Adrenal gland (tissue), 12 donors: Measurements from ENCODE around the gene GPR171. TPM values are rescaled to one million over a fixed set of nuclear protein-coding genes. Genes with fewer than 3 reads are reported as not detected.

Experiments used
- DNase-seq, 7 donors: peaks; one replicate each; pipeline ENCODE4 v3.0.0-alpha.2; 2019 to 2020
- H3K27ac ChIP-seq, 5 donors: fragments of 200-600 bp; sonication (generic) in 4 of 5; 1 replicate in 3 of 5; 2 replicates in 2 of 5; pipeline versions ENCODE4 v1.5.1 to v1.8.0; 2016 to 2020; ENCODE audit warnings: mild to moderate bottlenecking in 1 of 5
- H3K27me3 ChIP-seq: fragments of 200-600 bp; 2 replicates; pipeline ENCODE4 v1.8.0; 2021
- H3K36me3 ChIP-seq, 2 donors: fragments of 200-600 bp; replicated peaks in 1 of 2; 1 replicate in 1 of 2; 2 replicates in 1 of 2; pipeline versions ENCODE4 v1.5.1 to v1.8.0; 2018 to 2022
- H3K4me1 ChIP-seq, 2 donors: fragments of 200-600 bp; replicated peaks in 1 of 2; 1 replicate in 1 of 2; 2 replicates in 1 of 2; pipeline versions ENCODE4 v1.5.1 to v1.8.0; 2018 to 2021
- H3K4me3 ChIP-seq, 4 donors: fragments of 200-600 bp; sonication (generic) in 3 of 4; one replicate each; pipeline ENCODE4 v1.5.1; 2016 to 2018
- H3K9me3 ChIP-seq, 3 donors: fragments of 200-600 bp; sonication (generic) in 1 of 3; replicated peaks in 1 of 3; 1 replicate in 2 of 3; 2 replicates in 1 of 3; pipeline versions ENCODE4 v1.5.1 to v1.8.0; 2016 to 2021
- POLR2A ChIP-seq, 2 donors: fragments of 450-650 bp; IDR thresholded peaks; one replicate each; pipeline ENCODE4 v1.6.1; 2017; ENCODE audit warnings: antibody characterized with exemption in 2 of 2, mild to moderate bottlenecking in 2 of 2, moderate library complexity in 1 of 2
- WGBS, 4 donors: extraction: QIAGEN DNeasy Blood & Tissue Kit in 2 of 4; methylation state at CpG; one replicate each; pipeline versions ENCODE4 v1.1.5 to v1.1.7; 2013 to 2017; 5-methylcytosine and 5-hydroxymethylcytosine counted together
- intact Hi-C, 2 donors: fragments of 100-400 bp; cut with DNase I; formaldehyde crosslinking; loops; one replicate each; pipeline versions ENCODE4 v1.14.1 to v1.15.0; 2022 to 2023
- polyA plus RNA-seq, 3 donors: library from polyadenylated mRNA; stranded (reverse); fragments of 200-250 nt in 2 of 3; fragments of 350-450 nt in 1 of 3; fragmentation: Illumina TruSeq in 1 of 3; extraction: RNeasy Lipid Tissue Mini Kit (QIAGEN cat#74804) in 1 of 3; gene quantifications; one replicate each; pipeline ENCODE4 v1.2.3, GENCODE V29; 2013 to 2014
- total RNA-seq, 9 donors: library from RNA; depleted of rRNA in 4 of 9; stranded (reverse); fragments of >200 nt in 4 of 9; fragments of 120-200 nt in 1 of 9; fragmentation: NEBNext Ultra II Directional in 1 of 9; extraction: Animal tissue kit (Norgen Biotek cat#: 25700) in 1 of 9; gene quantifications; one replicate each; pipeline versions ENCODE4 v1.1.0 to v1.2.4, GENCODE V29; 2013 to 2023
- TF ChIP-seq, protein P1 (sequence below), 6 experiments: fragments of 450-650 bp in 4 of 6; fragments of 200-600 bp in 2 of 6; sonication (generic) in 1 of 6; IDR thresholded peaks; 1 replicate in 5 of 6; 2 replicates in 1 of 6; pipeline versions ENCODE4 v1.5.1 to v1.8.0; 2016 to 2021; ENCODE audit warnings: antibody characterized with exemption in 6 of 6, mild to moderate bottlenecking in 2 of 6, moderate library complexity in 1 of 6
- donor health status: healthy with polysubstance abuse.
- donor health status: Bipolar disorder and iron deficiency.
- donor health status: DM: yes; HTN: yes; CAD: no.
- donor health status: DM: no; HTN: no; CAD: no.
- donor health status: DM: no; HTN: no; CAD: no.
- donor health status: DM: yes; HTN: yes; CAD: no.

GPR171 gene
- total and polyA plus RNA-seq, 12 donors = 0.06 to 2.0 (median 0.49) TPM; not detected in 2

DNA sequence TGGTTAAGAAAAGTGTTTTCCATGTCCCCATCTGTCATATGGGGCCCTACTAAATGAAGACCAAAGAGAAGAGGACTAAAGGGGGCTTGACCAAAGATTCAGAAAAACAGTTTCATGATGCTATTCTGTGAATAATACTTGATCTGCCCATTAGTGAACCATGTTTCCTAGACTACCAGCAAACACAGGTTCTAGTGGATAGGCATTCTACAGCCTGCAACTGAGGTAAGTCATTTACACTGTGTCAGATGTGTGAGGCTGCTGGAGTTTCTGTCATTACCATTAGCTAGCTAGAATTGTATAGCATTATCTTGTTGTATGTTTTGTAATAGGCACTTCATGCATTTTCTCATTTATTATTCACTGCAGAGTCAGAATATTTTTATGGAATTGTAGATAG is 6.6 kb downstream of the GPR171 start:
- Histone ChIP-seq H3K36me3 (no peaks in the 10 kb centered on the region), H3K9me3 (no peaks in the 10 kb centered on the region), H3K27me3 (no peaks in the 10 kb centered on the region), H3K4me3 (no peak overlapping the region), H3K4me1 (no peaks in the 10 kb centered on the region), H3K27ac (no peak overlapping the region)
- DNase-seq = no peak
- intact Hi-C loops = no loop called here
- TF ChIP-seq, protein P1, sequence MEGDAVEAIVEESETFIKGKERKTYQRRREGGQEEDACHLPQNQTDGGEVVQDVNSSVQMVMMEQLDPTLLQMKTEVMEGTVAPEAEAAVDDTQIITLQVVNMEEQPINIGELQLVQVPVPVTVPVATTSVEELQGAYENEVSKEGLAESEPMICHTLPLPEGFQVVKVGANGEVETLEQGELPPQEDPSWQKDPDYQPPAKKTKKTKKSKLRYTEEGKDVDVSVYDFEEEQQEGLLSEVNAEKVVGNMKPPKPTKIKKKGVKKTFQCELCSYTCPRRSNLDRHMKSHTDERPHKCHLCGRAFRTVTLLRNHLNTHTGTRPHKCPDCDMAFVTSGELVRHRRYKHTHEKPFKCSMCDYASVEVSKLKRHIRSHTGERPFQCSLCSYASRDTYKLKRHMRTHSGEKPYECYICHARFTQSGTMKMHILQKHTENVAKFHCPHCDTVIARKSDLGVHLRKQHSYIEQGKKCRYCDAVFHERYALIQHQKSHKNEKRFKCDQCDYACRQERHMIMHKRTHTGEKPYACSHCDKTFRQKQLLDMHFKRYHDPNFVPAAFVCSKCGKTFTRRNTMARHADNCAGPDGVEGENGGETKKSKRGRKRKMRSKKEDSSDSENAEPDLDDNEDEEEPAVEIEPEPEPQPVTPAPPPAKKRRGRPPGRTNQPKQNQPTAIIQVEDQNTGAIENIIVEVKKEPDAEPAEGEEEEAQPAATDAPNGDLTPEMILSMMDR (IDR thresholded peaks at IDR 0.05) = no peak
- no peak for TF ChIP-seq POLR2A (IDR thresholded peaks at IDR 0.05)

DNA sequence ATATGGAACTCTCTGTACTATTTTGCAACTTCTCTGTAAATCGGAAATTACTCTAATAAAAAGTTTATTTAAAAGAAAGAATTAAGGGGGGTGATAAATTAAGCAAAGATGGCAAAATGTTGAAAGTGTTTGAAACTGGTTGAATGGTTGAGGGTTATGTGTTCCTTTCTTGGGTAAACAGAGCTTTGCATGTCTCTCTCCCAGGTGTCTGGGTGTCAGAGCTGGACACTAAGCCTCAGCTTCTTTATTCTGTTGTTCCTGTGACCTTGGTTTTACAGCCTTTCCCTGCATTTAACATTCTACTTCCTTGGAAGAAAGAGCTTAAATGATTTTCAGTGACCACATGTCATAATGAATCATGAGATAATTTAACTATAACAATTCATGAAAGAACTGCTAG is 7.2 kb downstream of the GPR171 start:
- Histone ChIP-seq H3K27me3 (no peaks in the 10 kb centered on the region), H3K9me3 (no peaks in the 10 kb centered on the region), H3K27ac (no peak overlapping the region), H3K36me3 (no peaks in the 10 kb centered on the region), H3K4me3 (no peak overlapping the region), H3K4me1 (no peaks in the 10 kb centered on the region)
- 77 to 94% (median 87%) methylated on average over 1 of the region's 1 CpG for WGBS, 4 donors
- intact Hi-C loops = no loop called here
- no peak for DNase-seq
- TF ChIP-seq POLR2A (IDR thresholded peaks at IDR 0.05) = no peak
- TF ChIP-seq, protein P1 (IDR thresholded peaks at IDR 0.05) = no peak

DNA sequence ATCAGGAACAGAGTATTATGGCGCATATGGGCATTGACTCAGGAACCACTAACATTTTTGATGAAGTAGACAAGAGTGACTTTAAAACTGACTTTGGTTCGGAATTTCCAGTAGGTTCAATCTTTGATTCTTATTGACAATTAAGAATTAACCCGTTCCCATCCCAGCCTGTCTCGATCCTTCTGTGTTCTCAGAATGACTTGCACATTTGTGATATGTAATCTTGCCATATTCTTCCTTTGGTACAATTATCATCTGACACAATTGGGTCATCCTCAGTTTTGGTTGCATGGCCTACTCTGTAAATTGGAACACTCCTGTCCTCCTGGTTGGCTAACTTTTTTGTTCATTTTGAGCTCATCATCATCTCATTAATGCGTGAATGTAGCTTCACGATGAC is 10.5 kb downstream of the GPR171 start:
- Histone ChIP-seq H3K27ac (no peak overlapping the region), H3K27me3 (no peaks in the 10 kb centered on the region), H3K4me1 (no peaks in the 10 kb centered on the region), H3K36me3 (no peaks in the 10 kb centered on the region), H3K9me3 (no peaks in the 10 kb centered on the region), H3K4me3 (no peak overlapping the region)
- no peak for DNase-seq
- TF ChIP-seq, protein P1 (IDR thresholded peaks at IDR 0.05) = no peak
- TF ChIP-seq POLR2A (IDR thresholded peaks at IDR 0.05) = no peak
- intact Hi-C loops = no loop called here
- WGBS, 4 donors = 95 to 99% (median 96%) methylated on average over 6 of the region's 6 CpGs

DNA sequence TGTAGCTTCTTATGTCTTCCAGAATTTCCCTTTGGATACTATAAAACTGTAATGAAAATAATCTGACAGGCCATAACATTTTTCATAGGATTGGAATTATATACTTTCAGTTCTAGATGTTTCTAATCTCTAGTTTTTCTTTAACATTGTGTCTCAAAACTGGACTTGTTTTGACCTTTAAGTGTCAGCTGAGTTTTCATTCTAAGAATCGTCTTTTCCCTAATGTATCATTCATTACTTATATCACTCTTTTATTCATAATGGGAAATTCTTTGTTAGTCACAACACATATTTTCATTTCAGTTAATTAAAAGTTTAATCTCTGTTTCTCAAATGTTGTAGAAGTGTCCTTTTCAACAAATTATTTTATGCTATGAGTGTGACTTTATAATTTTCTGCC is 11.9 kb downstream of the GPR171 start:
- no peaks in the 10 kb centered on the region for H3K9me3 ChIP-seq
- TF ChIP-seq, protein P1 (IDR thresholded peaks at IDR 0.05) = no peak
- no peak for TF ChIP-seq POLR2A (IDR thresholded peaks at IDR 0.05)
- H3K4me3 ChIP-seq = no peak overlapping the region
- no peaks in the 10 kb centered on the region for H3K4me1 ChIP-seq
- H3K27ac ChIP-seq = no peak overlapping the region
- H3K36me3 ChIP-seq = no peaks in the 10 kb centered on the region
- no peaks in the 10 kb centered on the region for H3K27me3 ChIP-seq
- DNase-seq = no peak
- intact Hi-C loops = no loop called here
- 81 to 92% (median 85%) methylated on average over 1 of the region's 1 CpG for WGBS, 4 donors
